ENCODE results near the gene LRPAP1.
"Not testable (repeated sequence)": the region's sequence is repeated elsewhere in the genome, so short reads cannot be mapped to it uniquely, and the experiment has no call there.

LRPAP1 gene

DNA sequence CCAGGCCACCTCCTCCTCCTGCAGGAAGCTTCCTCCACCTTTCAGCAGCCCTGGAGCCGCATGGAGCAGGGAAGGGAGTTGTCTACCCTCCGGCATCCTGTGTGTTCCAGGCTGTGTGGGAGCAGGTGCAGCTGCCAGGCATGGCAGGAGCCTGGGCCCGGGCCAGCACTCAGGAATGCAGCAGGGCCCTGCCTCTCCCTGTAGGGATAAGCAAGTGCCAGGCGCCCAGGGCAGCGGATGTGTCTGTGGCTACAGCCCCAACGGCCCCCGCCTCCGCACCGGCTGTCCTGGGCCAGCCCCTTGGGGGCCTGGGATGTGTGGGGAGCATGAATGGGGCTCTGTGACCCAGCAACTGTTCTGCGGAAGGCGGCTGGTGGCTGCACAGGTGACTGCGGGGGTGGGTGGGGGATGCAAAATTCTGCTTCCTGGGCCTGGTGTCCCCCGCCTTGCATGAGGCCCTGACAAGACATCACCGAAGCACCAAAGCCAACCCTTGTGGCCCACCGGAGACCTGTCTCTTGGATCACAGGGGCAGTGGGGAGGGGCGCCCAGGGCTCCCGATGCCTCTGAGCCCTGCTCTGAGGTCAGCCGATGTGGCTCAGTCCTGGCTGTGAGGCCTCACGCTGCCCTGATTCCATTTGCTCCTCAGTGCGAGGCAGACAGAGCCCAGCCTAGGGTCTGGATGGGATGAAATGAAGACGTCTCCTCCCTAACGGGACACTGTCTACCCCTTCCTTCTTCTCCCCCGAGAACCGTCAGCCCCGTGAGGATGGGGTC, 70.5 kb downstream of the LRPAP1 start:
- no peak for DNase-seq (ENCODE audit: low spot score)

DNA sequence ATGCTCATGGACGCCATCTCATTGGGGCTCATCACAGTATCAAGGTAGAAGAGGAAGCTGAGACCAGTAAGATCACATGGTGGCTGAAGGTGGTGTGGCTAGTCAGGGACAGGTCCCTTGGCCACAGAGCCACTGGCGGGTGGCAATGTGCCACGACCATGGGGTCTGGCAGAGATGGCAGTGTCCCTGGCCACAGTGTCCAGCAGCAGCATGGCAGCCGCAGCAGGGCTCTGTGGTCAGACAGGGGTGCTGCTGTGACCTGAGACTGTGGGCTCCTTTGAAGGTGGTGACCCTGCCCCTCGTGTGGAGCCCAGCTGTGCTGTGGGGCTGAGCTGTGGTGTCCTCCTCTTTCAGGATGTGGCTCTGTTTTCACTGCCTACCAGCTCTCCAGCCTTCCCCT, 71.3 kb downstream of the LRPAP1 start:
- DNase-seq (ENCODE audit: low spot score) = no peak

- not testable (repeated sequence) for DNase-seq (ENCODE audit: low spot score)
Measured at GRCh38 chr4:3459156-3459555, 73.1 kb downstream of the LRPAP1 start.

DNA sequence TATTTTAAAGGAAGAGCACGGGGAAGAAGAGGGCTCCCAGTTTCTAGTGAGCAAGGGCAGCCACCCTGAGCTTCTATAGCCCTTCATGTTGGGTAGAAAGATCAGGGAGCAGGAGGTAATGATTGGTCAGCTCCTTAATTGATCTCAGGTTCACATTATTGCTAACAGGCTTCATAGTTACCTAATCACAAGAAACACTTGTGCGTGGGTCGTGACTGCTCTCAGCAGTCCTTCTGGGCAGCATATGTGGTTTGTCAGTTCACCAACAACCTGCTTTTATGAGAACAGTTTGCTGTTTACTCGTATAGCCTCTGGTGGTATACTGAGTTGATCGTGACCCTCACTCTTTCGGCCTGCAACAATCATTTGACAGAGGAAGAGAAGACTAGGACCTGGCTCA, 73.9 kb downstream of the LRPAP1 start:
- no peak for DNase-seq (ENCODE audit: low spot score)

DNA sequence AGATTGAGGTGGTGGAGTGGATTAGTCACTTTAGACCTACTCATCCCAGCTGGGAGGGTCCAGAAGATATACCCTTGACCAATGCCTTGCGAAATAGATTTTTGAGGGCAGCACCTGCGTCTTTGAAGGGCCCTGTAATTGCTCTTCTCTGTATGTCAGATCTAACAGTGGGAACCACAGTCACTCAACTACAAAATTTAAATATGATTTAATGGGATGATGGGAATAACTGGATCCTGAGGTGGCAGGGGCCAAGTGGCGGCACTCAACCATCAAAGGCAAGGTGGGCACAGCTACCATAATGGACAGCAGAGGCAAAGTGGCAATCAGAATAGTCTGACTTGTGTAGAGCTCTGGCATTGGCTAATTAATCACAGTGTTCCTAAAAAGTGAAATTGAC, 76.6 kb downstream of the LRPAP1 start:
- not testable (repeated sequence) for DNase-seq (ENCODE audit: low spot score)

Data from GM03348 (cell line).